ENCODE measurements around the gene NFAM1. TPM values are rescaled to one million over a fixed set of nuclear protein-coding genes. Genes with fewer than 3 reads are reported as not detected.

Gene NFAM1
- total RNA-seq, 2 donors from 2014 or later: 4.1 to 4.4 TPM

DNA sequence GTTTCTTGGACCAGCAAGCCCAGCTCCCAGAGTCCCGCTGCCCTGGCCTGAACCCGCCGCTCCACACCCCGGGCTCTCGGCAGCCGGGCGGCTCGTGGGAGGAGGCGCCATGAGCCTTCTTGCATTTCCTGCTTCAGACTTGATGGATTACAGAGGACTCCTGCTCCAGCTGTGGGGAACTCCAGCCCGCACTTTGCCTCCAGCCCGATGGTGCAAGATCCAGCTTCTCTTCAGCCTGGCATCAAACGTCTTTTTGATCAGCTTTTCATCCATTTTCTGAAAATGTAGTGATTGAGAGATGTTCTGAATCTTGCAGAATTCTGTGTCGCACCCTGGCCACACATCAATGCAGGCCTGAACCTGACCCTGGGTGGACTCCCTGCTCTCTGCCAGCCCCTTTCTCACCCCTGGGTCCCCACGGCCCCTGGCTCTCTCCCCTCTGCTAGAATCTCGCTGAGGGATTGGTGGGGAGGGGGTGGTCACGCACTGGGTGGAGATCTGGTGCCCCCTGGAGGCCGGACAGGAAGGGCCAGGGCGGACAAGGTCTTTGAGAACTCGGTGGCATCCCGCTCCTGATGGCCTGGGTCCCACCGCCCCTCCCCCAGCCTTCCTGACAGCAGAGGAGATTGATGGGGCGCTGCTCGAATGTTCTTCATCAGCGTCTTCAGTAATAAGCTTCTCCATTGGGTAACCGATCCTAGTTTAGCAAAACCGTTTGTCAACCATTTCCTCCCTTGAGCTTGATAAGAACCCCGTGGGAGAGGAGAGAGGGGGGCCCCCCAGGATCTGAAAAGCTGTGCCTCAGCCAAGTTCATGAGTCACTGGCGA is 12.1 kb upstream of the NFAM1 start:
- Histone ChIP-seq H3K4me1 (ENCODE audit: control insufficient read depth in 1 of 2, low read depth in 2 of 2) (peaks cover 12 to 35% of the 10 kb centered on the region in 2 donors), H3K27ac (peak overlapping the region; percentile 78 to 83), H3K36me3 (no peaks in the 10 kb centered on the region), H3K27me3 (replicated peaks; ENCODE audit: insufficient read depth) (no peaks in the 10 kb centered on the region), H3K4me3 (peak overlapping the region; percentile 73), H3K9me3 (no peaks in the 10 kb centered on the region)
- peak; percentile 47 for ATAC-seq (ENCODE audit: insufficient number of reproducible peaks, low FRiP score, low read depth)
- TF ChIP-seq, protein P1, sequence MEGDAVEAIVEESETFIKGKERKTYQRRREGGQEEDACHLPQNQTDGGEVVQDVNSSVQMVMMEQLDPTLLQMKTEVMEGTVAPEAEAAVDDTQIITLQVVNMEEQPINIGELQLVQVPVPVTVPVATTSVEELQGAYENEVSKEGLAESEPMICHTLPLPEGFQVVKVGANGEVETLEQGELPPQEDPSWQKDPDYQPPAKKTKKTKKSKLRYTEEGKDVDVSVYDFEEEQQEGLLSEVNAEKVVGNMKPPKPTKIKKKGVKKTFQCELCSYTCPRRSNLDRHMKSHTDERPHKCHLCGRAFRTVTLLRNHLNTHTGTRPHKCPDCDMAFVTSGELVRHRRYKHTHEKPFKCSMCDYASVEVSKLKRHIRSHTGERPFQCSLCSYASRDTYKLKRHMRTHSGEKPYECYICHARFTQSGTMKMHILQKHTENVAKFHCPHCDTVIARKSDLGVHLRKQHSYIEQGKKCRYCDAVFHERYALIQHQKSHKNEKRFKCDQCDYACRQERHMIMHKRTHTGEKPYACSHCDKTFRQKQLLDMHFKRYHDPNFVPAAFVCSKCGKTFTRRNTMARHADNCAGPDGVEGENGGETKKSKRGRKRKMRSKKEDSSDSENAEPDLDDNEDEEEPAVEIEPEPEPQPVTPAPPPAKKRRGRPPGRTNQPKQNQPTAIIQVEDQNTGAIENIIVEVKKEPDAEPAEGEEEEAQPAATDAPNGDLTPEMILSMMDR (IDR thresholded peaks at IDR 0.05): peak; percentile 59
- DNase-seq (ENCODE audit: low spot score): peak; percentile 47

DNA sequence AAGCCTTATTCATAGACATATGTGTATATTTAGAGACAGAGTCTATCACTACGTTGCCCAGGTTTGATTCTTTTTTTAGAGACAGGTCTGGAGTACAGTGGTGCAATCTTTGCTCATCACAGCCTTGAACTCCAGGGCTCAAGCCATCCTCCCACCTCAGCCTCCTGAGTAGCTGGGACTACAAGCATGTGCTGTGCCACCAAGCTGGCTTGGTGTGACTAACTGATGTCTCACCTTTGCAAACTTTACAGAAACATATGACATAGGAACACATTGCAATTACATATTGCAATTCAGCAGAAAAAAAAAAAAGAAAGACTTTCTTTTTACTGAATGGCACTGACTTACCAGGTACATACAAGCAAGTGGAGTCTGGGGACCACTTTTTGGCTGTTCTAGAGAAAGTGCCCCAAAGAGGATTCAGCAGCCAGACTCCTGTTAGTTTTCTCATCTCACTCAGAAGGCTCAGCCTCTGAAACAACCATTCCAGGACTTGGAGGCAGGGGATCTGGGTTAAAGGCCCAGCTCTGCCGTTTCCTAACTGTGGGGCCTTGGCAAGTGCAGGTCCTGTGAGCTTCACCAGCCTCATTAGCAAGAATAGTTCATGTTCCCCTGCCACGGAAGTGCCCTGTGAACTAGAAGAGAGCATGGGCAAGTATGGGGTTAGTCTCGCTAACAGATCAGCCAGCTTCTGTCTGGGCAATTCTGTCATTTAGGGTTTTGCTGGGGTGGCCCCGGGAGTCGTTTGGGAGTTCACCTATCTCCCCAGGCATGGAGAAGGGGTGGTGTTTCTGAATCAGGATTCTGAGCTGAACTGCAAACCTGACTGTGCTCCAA is 11.3 kb upstream of the NFAM1 start:
- Histone ChIP-seq H3K4me1 (ENCODE audit: control insufficient read depth in 1 of 2, low read depth in 2 of 2) (peaks cover 12 to 38% of the 10 kb centered on the region in 2 donors), H3K27ac (peak overlapping the region; percentile 78 to 83), H3K36me3 (no peaks in the 10 kb centered on the region), H3K27me3 (replicated peaks; ENCODE audit: insufficient read depth) (no peaks in the 10 kb centered on the region), H3K4me3 (peak overlapping the region; percentile 73), H3K9me3 (no peaks in the 10 kb centered on the region)
- no peak for ATAC-seq (ENCODE audit: insufficient number of reproducible peaks, low FRiP score, low read depth)
- no peak for DNase-seq (ENCODE audit: low spot score)
- TF ChIP-seq, protein P1 (IDR thresholded peaks at IDR 0.05): no peak

DNA sequence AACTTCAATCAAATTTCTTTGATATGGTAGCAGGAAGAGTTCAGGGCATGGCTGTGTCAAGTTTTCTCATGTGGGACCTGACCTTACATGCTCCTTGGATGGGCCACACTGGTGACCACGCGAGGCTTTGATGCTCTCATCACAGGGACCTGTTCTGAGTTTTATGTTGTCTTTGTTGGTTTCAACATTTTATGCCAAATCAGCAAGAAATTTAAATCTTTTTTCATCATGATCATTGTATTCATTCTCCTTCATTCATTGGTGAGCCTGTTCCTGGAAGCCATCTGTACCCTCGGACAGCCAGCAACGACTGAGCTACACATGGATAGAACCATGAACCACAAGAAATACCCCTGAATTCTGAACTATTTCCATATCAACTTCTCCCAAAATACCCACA is 10.5 kb upstream of the NFAM1 start:
- Histone ChIP-seq H3K27ac (no peak overlapping the region), H3K36me3 (no peaks in the 10 kb centered on the region), H3K4me1 (ENCODE audit: control insufficient read depth in 1 of 2, low read depth in 2 of 2) (peaks cover 15 to 41% of the 10 kb centered on the region in 2 donors), H3K27me3 (replicated peaks; ENCODE audit: insufficient read depth) (no peaks in the 10 kb centered on the region), H3K9me3 (no peaks in the 10 kb centered on the region), H3K4me3 (no peak overlapping the region)
- TF ChIP-seq, protein P1 (IDR thresholded peaks at IDR 0.05): no peak
- DNase-seq (ENCODE audit: low spot score) (no peak), ATAC-seq (ENCODE audit: insufficient number of reproducible peaks, low FRiP score, low read depth) (no peak)

GRCh38 chr22:42440728-42441127 is 8.5 kb upstream of the NFAM1 start:
- Histone ChIP-seq H3K4me1 (ENCODE audit: control insufficient read depth in 1 of 2, low read depth in 2 of 2) (peaks cover 17 to 44% of the 10 kb centered on the region in 2 donors), H3K27me3 (replicated peaks; ENCODE audit: insufficient read depth) (no peaks in the 10 kb centered on the region)

More at GRCh38 chr22:42440728-42441127, 8.5 kb upstream of the NFAM1 start:
- Histone ChIP-seq H3K9me3 (no peaks in the 10 kb centered on the region), H3K4me3 (no peak overlapping the region), H3K27ac (no peak overlapping the region), H3K36me3 (no peaks in the 10 kb centered on the region)
- no peak for ATAC-seq (ENCODE audit: insufficient number of reproducible peaks, low FRiP score, low read depth)
- DNase-seq (ENCODE audit: low spot score): no peak
- TF ChIP-seq, protein P1 (IDR thresholded peaks at IDR 0.05): no peak

Data from thoracic aorta (tissue), 2 donors.